ENCODE results near the gene CMTM8. TPM values are rescaled to one million over a fixed set of nuclear protein-coding genes. Genes with fewer than 3 reads are reported as not detected.
A peak's percentile ranks its signal among the peaks of the same experiment; 100 is the strongest.

CMTM8 gene
- total and polyA plus RNA-seq, 2 of the 8 experiments (the other 6 are each of a cell fraction or from before 2014, with no cell fraction given), result 10.5 to 22.4 TPM

- no peak for TF ChIP-seq BCL11A (IDR thresholded peaks at IDR 0.05; ENCODE audit: low read depth in 2 of 2, low read length in 2 of 2)
- TF ChIP-seq SRF (IDR thresholded peaks at IDR 0.05; ENCODE audit: low read depth, low read length), result no peak
- 0 out of 2 replicates have a peak, but pooled peaks have one; percentile 6 for TF ChIP-seq BACH1 (IDR thresholded peaks at IDR 0.05; ENCODE audit: low read length)
- peak; percentile 36; the same call in 1 of the 2 replicates for TF ChIP-seq POLR2AphosphoS5 (IDR thresholded peaks at IDR 0.05; ENCODE audit: low read depth, low read length)
- TF ChIP-seq RFX5 (IDR thresholded peaks at IDR 0.05; ENCODE audit: borderline replicate concordance, low read depth, low read length), result no peak
Observed at GRCh38 chr3:32321095-32321790, 82.8 kb downstream of the CMTM8 start (continued).
